PFSK-1 (cell line): ENCODE measurements around the gene GSK3B. TPM values are rescaled to one million over a fixed set of nuclear protein-coding genes. Genes with fewer than 3 reads are reported as not detected.

Experiments used
- FOXP2 ChIP-seq: optimal IDR thresholded peaks from 2 replicates; pipeline ENCODE3; 2011; ENCODE audit warnings: borderline replicate concordance, control low read depth, inconsistent platforms; ENCODE audit not compliant: insufficient read depth; ENCODE audit errors: extremely low read length, extremely low read depth
- POLR2AphosphoS5 ChIP-seq: IDR thresholded peaks from 2 replicates; pipeline ENCODE4 v1.6.1; 2012; ENCODE audit warnings: low read depth, mild to moderate bottlenecking, control low read depth, low read length, moderate library complexity
- SIN3A ChIP-seq: IDR thresholded peaks from 2 replicates; pipeline ENCODE4 v1.6.1; 2012; ENCODE audit warnings: mild to moderate bottlenecking, low read length, moderate library complexity, borderline replicate concordance; ENCODE audit not compliant: insufficient read depth
- TAF1 ChIP-seq: IDR thresholded peaks from 2 replicates; pipeline ENCODE4 v1.6.1; 2012; ENCODE audit warnings: low read length, control low read depth, borderline replicate concordance; ENCODE audit not compliant: insufficient read depth
- polyA plus RNA-seq: library from polyadenylated mRNA; unstranded; fragments of >200 nt; gene quantifications from one replicate; pipeline ENCODE4 v1.2.1, GENCODE V29; 2012; ENCODE audit warnings: low read depth, missing spikeins; ENCODE audit not compliant: insufficient read length
- TF ChIP-seq, protein P1 (sequence below), 2 experiments: IDR thresholded peaks; 2 replicates each; pipeline versions ENCODE4 v1.6.1 to v1.8.0; 2011 to 2012; ENCODE audit warnings: low read depth in 2 of 2, low read length in 2 of 2, control low read depth in 1 of 2, inconsistent platforms in 1 of 2, mild to moderate bottlenecking in 1 of 2, moderate library complexity in 1 of 2; ENCODE audit not compliant: insufficient read depth in 1 of 2

GSK3B gene
- polyA plus RNA-seq, result 12.7 TPM

DNA sequence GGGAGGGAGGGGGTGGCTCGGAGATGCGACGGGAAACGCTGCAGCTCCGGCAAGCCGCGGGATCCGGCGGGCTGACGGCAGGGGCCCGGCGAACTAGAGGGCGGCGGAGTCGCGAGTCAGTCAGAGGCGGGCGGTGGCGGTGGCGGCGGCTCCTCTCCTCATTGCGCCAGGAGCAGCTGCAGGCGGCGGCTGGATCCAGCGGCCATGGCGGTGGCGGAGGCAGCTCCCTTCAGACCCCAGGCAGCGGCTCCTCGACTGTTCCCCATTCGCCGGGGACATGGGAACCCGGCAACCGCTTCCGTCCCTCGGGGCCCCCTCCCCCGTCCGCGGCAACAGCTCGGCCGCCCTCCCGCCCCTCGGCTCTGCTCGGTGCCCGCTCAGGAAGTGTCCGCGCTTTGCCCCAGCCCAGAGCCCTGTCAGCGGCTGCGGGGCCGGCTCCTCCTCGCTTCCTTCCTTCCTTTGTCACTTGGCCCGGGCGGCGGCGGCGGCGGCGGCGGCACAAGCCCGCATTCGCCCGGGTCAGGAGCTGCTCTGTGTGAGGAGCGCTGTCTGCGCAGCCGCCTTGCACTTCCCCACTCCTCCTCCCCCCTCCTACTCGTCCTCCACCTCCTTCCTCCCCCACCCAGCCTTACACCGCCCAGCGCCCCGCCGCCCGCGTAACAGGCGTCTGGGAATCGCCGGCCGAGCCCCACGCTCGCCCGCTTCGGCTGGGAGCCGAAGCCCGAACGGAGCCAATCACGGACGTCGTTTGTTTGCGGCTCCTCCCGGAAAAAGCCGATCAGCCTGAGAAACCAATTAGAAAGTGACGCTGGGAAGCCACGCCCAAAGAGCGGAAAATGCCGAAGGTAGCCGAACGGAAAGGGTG is at the start of gene GSK3B:
Gene GSK3B, minus strand, starts transcription at position 537 of the 865 bp plus-strand sequence. CDS start 1,013 bp downstream, outside the sequence.
- TF ChIP-seq, protein P1, sequence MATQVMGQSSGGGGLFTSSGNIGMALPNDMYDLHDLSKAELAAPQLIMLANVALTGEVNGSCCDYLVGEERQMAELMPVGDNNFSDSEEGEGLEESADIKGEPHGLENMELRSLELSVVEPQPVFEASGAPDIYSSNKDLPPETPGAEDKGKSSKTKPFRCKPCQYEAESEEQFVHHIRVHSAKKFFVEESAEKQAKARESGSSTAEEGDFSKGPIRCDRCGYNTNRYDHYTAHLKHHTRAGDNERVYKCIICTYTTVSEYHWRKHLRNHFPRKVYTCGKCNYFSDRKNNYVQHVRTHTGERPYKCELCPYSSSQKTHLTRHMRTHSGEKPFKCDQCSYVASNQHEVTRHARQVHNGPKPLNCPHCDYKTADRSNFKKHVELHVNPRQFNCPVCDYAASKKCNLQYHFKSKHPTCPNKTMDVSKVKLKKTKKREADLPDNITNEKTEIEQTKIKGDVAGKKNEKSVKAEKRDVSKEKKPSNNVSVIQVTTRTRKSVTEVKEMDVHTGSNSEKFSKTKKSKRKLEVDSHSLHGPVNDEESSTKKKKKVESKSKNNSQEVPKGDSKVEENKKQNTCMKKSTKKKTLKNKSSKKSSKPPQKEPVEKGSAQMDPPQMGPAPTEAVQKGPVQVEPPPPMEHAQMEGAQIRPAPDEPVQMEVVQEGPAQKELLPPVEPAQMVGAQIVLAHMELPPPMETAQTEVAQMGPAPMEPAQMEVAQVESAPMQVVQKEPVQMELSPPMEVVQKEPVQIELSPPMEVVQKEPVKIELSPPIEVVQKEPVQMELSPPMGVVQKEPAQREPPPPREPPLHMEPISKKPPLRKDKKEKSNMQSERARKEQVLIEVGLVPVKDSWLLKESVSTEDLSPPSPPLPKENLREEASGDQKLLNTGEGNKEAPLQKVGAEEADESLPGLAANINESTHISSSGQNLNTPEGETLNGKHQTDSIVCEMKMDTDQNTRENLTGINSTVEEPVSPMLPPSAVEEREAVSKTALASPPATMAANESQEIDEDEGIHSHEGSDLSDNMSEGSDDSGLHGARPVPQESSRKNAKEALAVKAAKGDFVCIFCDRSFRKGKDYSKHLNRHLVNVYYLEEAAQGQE (IDR thresholded peaks at IDR 0.05; ENCODE audit: insufficient read depth in 1 of 2, low read depth in 2 of 2, low read length in 2 of 2), result no peak
- TF ChIP-seq FOXP2 (no peak), POLR2AphosphoS5 (peak; percentile 82), SIN3A (0 out of 2 replicates have a peak, but pooled peaks have one; percentile 19), TAF1 (peak; percentile 61; the same call in 1 of the 2 replicates)

- TF ChIP-seq FOXP2 (no peak), TAF1 (no peak), POLR2AphosphoS5 (no peak), SIN3A (no peak)
- TF ChIP-seq, protein P1 (IDR thresholded peaks at IDR 0.05; ENCODE audit: insufficient read depth in 1 of 2, low read depth in 2 of 2, low read length in 2 of 2), result no peak
Observed at GRCh38 chr3:120143676-120144075, 49.4 kb upstream of the GSK3B start.

GRCh38 chr3:120142236-120142635 is 48.0 kb upstream of the GSK3B start:
- TF ChIP-seq, protein P1 (IDR thresholded peaks at IDR 0.05; ENCODE audit: insufficient read depth in 1 of 2, low read depth in 2 of 2, low read length in 2 of 2), result no peak
- no peak for TF ChIP-seq TAF1
- TF ChIP-seq FOXP2, result no peak
- TF ChIP-seq POLR2AphosphoS5, result no peak
- no peak for TF ChIP-seq SIN3A

GRCh38 chr3:120140098-120140742 is 46.0 kb upstream of the GSK3B start:
- no peak for TF ChIP-seq SIN3A
- TF ChIP-seq POLR2AphosphoS5, result no peak
- TF ChIP-seq TAF1, result no peak
- TF ChIP-seq, protein P1 (IDR thresholded peaks at IDR 0.05; ENCODE audit: insufficient read depth in 1 of 2, low read depth in 2 of 2, low read length in 2 of 2), result no peak
- TF ChIP-seq FOXP2, result no peak
